AG04449 (cell line): ENCODE results near the gene MXRA7.

Experiments used
- CTCF ChIA-PET: fragments of 350-600 bp; formaldehyde crosslinking; extraction: SDS; loops from one replicate; lab custom pipeline; 2021; ENCODE audit warnings: antibody characterized with exemption; lab: Yijun Ruan, JAX
- POLR2A ChIA-PET: fragments of 400-600, 350-600 bp; formaldehyde crosslinking; extraction: SDS; loops from one replicate; lab custom pipeline; 2020; ENCODE audit warnings: antibody characterized with exemption, inconsistent platforms; lab: Yijun Ruan, JAX
- DNase-seq: peaks from one replicate; pipeline ENCODE4 v3.0.0-alpha.2; 2010; ENCODE audit warnings: low read depth, low spot score
- H3K4me3 ChIP-seq: 2 replicates; pipeline ENCODE4 v1.5.1; 2011; ENCODE audit warnings: low read depth, mild to moderate bottlenecking, control low read depth, low read length
- CTCF ChIP-seq: IDR thresholded peaks from one replicate; pipeline ENCODE4 v1.5.1; 2011; ENCODE audit warnings: mild to moderate bottlenecking, moderate library complexity, low read length, control low read depth, inconsistent platforms; ENCODE audit not compliant: insufficient read depth; ENCODE audit errors: missing control alignments

The MXRA7 gene

GRCh38 chr17:76678330-76678729, 32.4 kb downstream of the MXRA7 start:
- no peak for TF ChIP-seq CTCF
- H3K4me3 ChIP-seq, result no peak overlapping the region
- POLR2A ChIA-PET, result no interaction called here
- CTCF ChIA-PET, result interaction anchor here (1.4 kb wide), 1 partner anchor 10 kb away, joined by 5 read pairs; no protein-coding TSS in a partner anchor
- no peak for DNase-seq

- TF ChIP-seq CTCF, result no peak
- no peak for DNase-seq
- ChIA-PET POLR2A (no interaction called here), CTCF (interaction anchor here (0.9 to 1.4 kb wide), 2 partner anchors 11 to 39 kb away, joined by 3 to 5 read pairs; no protein-coding TSS in a partner anchor)
- no peak overlapping the region for H3K4me3 ChIP-seq
These were observed 33.4 kb downstream of the MXRA7 start for GRCh38 chr17:76677406-76677805.

- POLR2A ChIA-PET, result interaction anchor here (0.8 kb wide), 1 partner anchor 33 kb away, joined by 3 read pairs; no protein-coding TSS in a partner anchor
- TF ChIP-seq CTCF, result no peak
- no peak for DNase-seq
- H3K4me3 ChIP-seq, result no peak overlapping the region
- CTCF ChIA-PET, result interaction anchor here (1.4 kb wide), 1 partner anchor 154 kb away, joined by 3 read pairs; no protein-coding TSS in a partner anchor
These were observed 34.1 kb downstream of the MXRA7 start for GRCh38 chr17:76676629-76677028.

- POLR2A ChIA-PET, result no interaction called here
- CTCF ChIA-PET, result interaction anchor here (1.0 to 1.4 kb wide), 4 partner anchors 9 to 153 kb away, joined by 3 read pairs; no protein-coding TSS in a partner anchor
- H3K4me3 ChIP-seq, result no peak overlapping the region
- DNase-seq, result no peak
- no peak for TF ChIP-seq CTCF
These were observed 35.1 kb downstream of the MXRA7 start for GRCh38 chr17:76675648-76676047.

- CTCF ChIA-PET, result interaction anchor here (1.0 to 1.2 kb wide), 2 partner anchors 10 to 41 kb away, joined by 3 read pairs; no protein-coding TSS in a partner anchor
- DNase-seq, result no peak
- no peak overlapping the region for H3K4me3 ChIP-seq
- no peak for TF ChIP-seq CTCF
- POLR2A ChIA-PET, result interaction anchor here (1.1 kb wide), 1 partner anchor 58 kb away, joined by 3 read pairs; no protein-coding TSS in a partner anchor
These were observed 36.2 kb downstream of the MXRA7 start for GRCh38 chr17:76674600-76674999.

- ChIA-PET POLR2A (interaction anchor here (1.1 to 1.3 kb wide), 2 partner anchors 8 to 58 kb away, joined by 3 read pairs; no protein-coding TSS in a partner anchor), CTCF (interaction anchor here (3.0 kb wide), 1 partner anchor 8 kb away, joined by 25 read pairs; no protein-coding TSS in a partner anchor)
- TF ChIP-seq CTCF, result no peak
- H3K4me3 ChIP-seq, result no peak overlapping the region
- no peak for DNase-seq
These were observed 37.0 kb downstream of the MXRA7 start for GRCh38 chr17:76673729-76674128.
